Effector memory CD8-positive, alpha-beta T cell (primary cell): ENCODE measurements around the gene TMEM145.
"Not testable (repeated sequence)": the region's sequence is repeated elsewhere in the genome, so short reads cannot be mapped to it uniquely, and the experiment has no call there.

ENCODE experiments used
- ATAC-seq: fragments of 150-1000 bp; cut with Tn5 transposase; replicated peaks from 2 replicates; pipeline ENCODE4 v1.10.0; 2021; ENCODE audit warnings: mild to moderate bottlenecking, moderate library complexity
- DNase-seq, 3 experiments: peaks; one replicate each; pipeline ENCODE4 v3.0.0; 2021
- H3K27ac Mint-ChIP-seq, 2 donors: one replicate each; pipeline ENCODE4 v1.8.0; 2022; ENCODE audit warnings: mild to moderate bottlenecking in 2 of 2, mixed read lengths in 2 of 2, moderate library complexity in 2 of 2
- H3K27me3 Mint-ChIP-seq, 2 donors: one replicate each; pipeline ENCODE4 v1.8.0; 2022; ENCODE audit warnings: mixed read lengths in 2 of 2
- H3K36me3 Mint-ChIP-seq: one replicate; pipeline ENCODE4 v1.8.0; 2022; ENCODE audit warnings: mild to moderate bottlenecking, moderate library complexity, mixed read lengths; ENCODE audit not compliant: insufficient read depth
- H3K4me1 Mint-ChIP-seq, 2 donors: one replicate each; pipeline ENCODE4 v1.8.0; 2022; ENCODE audit warnings: low read depth in 2 of 2, mixed read lengths in 2 of 2
- H3K4me3 Mint-ChIP-seq, 2 donors: one replicate each; pipeline ENCODE4 v1.8.0; 2022; ENCODE audit warnings: mild to moderate bottlenecking in 2 of 2, mixed read lengths in 2 of 2, moderate library complexity in 2 of 2
- H3K9me3 Mint-ChIP-seq, 2 donors: one replicate each; pipeline ENCODE4 v1.8.0; 2022; ENCODE audit warnings: mixed read lengths in 2 of 2
- total RNA-seq, 9 experiments: gene quantifications; one replicate each; lab custom pipeline; 2026; lab: John Stamatoyannopoulos, UW

The TMEM145 gene
- 0 to 0.18 (median 0) reads per million in 9 experiments for total RNA-seq

DNA sequence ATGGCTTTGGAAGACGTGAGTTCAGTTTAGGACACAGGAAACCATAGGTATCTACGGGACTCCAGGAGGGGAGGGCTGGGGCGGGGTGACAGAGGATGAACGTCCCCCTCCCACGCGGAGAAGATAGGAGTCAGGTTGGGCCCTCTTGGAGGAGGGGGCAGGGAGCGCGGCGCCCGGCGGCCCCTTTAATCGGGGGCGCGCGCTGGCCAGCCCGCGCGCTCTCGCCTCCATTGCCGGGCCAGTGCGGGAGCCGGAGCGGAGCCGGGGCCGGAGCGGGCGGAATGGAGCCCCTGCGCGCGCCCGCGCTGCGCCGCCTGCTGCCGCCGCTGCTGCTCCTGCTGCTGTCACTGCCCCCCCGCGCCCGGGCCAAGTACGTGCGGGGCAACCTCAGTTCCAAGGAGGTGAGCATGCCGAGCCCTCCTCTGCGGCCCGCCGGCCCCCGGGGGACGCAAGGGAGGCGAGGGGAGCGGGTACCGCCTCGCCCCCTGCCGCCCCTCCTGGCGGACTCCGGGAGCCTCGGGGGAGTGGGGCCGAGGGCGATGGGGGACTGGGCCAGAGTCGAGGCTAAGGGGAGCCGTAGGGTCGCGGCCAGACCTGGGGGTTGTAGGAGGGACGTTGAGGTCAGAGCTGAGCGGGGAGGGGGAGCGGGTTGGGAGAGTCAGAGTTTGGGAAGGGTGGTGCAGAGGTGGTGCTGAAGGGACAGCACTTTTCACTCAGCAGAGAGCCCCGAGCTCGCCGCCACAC lies at the start of gene TMEM145:
Gene TMEM145 (plus strand): TSS at position 214 of the 744 bp plus-strand sequence. CDS start 68 bp downstream, at position 282.
- peaks cover 21 to 27% of the 10 kb centered on the region in 2 donors for H3K4me1 Mint-ChIP-seq
- H3K4me3 Mint-ChIP-seq: peak within 1 kb of the TSS; percentile 72 to 76
- DNase-seq (no peak), ATAC-seq (peak; percentile 81)
- H3K27me3 Mint-ChIP-seq: peaks cover 36 to 52% of the 10 kb centered on the region in 2 donors
- H3K36me3 Mint-ChIP-seq: no peaks in the 10 kb centered on the region
- H3K9me3 Mint-ChIP-seq: no peaks in the 10 kb centered on the region
- peak within 1 kb of the TSS in 1 of 2 donors; percentile 60 for H3K27ac Mint-ChIP-seq

DNA sequence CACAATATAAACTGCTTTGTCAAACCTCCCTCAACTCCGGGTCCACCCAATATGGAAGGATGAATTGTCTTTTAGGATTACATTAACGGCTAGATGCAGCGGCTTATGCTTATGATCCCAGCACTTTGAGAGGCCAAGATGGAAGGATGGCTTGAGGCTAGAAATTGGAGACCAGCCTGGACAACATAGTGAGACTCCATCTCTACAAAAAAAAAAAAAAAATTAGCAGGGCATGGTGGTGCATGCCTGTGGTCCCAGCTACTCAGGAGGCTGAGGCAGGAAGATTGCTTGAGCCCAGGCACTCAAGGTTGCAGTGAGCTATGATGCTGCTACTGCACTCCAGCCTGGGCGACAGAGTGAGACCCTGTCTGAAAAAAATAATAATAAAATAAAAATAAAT lies 47.0 kb upstream of the TMEM145 start:
- Mint-ChIP-seq H3K4me1 (peaks cover 9 to 23% of the 10 kb centered on the region in 2 donors), H3K36me3 (peaks cover 10% of the 10 kb centered on the region)
- ATAC-seq, H3K9me3 Mint-ChIP-seq, H3K4me3 Mint-ChIP-seq, H3K27me3 Mint-ChIP-seq, H3K27ac Mint-ChIP-seq, DNase-seq: not testable (repeated sequence)

DNA sequence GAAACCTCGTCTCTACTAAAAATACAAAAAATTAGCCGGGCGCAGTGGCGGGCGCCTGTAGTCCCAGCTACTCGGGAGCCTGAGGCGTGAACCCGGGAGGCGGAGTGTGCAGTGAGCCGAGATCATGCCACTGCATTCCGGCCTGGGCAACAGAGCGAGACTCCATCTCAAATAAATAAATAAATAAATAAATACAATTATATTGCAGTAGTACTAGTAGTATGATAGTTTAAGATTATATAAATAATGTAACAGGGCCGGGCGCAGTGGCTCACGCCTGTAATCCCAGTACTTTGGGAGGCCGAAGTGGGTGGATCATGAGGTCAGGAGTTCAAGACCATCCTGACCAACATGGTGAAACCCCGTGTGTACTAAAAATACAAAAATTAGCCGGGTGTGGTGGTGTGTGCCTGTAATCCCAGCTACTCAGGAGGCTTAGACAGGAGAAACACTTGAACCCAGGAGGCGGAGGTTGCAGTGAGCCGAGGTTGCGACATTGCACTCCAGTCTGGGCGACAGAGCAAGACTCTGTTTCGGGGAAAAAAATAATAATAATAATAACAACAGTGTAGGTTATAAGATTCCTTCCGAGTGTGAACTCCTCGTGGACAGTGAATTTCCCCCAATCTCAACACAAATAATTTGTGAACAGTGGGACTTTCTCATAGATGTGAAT lies 46.0 kb upstream of the TMEM145 start:
- H3K4me3 Mint-ChIP-seq: not testable (repeated sequence)

DNA sequence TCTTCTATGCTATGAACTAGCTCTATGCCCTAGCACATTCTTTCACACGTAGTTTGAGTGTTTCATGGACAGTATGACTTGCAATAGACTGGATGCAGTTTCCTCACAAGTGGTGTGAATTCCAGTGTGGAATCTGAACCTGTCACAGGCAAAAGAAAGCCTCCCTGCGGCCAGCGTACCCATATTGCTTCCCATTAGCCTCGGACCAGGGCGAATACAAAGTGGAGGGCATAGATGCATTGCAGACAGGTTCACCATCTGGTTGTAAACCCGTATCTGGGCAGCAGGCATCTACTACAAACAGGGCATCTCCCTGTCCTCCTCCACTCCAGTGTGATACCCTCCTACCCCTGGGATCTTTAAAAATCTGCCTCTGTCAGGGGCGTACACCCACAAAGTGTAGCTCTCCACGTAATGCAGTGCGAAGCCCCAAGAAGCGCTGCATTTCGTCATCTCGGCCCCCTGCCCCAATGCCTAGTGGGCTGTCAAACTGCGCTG lies 45.4 kb upstream of the TMEM145 start:
- Mint-ChIP-seq H3K4me1 (peaks cover 14 to 29% of the 10 kb centered on the region in 2 donors), H3K9me3 (no peaks in the 10 kb centered on the region), H3K27me3 (no peaks in the 10 kb centered on the region), H3K27ac (no peak overlapping the region), H3K4me3 (no peak overlapping the region), H3K36me3 (peaks cover 20% of the 10 kb centered on the region)
- ATAC-seq: no peak
- DNase-seq: no peak

More for the DNA sequence above, 46.0 kb upstream of the TMEM145 start:
- peaks cover 14 to 29% of the 10 kb centered on the region in 2 donors for H3K4me1 Mint-ChIP-seq
- not testable (repeated sequence) for ATAC-seq, H3K9me3 Mint-ChIP-seq, H3K27me3 Mint-ChIP-seq, DNase-seq, H3K27ac Mint-ChIP-seq
- peaks cover 15% of the 10 kb centered on the region for H3K36me3 Mint-ChIP-seq

DNA sequence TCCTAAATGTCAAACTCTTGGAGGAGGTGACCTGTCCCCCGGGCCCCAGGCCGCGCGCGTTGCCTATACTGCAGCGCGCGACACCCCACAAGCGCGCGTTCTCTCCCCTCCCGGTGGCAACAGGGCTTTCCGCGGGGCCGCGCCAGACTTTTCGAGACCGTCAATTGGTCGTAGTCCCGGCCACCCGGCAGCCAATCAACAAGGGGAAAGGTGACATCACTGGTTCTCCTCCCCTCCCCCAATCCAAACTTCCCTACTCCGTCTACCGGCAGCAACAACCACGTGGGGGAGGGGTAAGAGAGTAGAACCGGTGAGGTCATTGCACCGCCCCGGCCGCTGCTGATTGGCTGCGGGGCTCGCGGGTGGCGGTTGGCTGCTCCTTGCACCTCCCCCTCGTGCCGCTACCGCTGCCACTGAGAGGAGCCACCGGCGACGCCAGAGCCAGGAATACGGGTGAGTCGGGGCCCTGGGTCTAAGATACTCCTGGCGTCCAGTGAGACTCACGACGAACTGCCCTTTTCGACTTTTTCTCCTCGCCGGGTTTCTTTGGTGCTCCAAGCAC lies 44.9 kb upstream of the TMEM145 start:
- peaks cover 21% of the 10 kb centered on the region for H3K36me3 Mint-ChIP-seq
- H3K4me3 Mint-ChIP-seq: no peak overlapping the region
- H3K9me3 Mint-ChIP-seq: no peaks in the 10 kb centered on the region
- ATAC-seq: peak; percentile 58
- no peaks in the 10 kb centered on the region for H3K27me3 Mint-ChIP-seq
- peaks cover 14 to 29% of the 10 kb centered on the region in 2 donors for H3K4me1 Mint-ChIP-seq
- H3K27ac Mint-ChIP-seq: no peak overlapping the region
- DNase-seq: peak in 2 of 3 experiments; percentile 98 to 99

DNA sequence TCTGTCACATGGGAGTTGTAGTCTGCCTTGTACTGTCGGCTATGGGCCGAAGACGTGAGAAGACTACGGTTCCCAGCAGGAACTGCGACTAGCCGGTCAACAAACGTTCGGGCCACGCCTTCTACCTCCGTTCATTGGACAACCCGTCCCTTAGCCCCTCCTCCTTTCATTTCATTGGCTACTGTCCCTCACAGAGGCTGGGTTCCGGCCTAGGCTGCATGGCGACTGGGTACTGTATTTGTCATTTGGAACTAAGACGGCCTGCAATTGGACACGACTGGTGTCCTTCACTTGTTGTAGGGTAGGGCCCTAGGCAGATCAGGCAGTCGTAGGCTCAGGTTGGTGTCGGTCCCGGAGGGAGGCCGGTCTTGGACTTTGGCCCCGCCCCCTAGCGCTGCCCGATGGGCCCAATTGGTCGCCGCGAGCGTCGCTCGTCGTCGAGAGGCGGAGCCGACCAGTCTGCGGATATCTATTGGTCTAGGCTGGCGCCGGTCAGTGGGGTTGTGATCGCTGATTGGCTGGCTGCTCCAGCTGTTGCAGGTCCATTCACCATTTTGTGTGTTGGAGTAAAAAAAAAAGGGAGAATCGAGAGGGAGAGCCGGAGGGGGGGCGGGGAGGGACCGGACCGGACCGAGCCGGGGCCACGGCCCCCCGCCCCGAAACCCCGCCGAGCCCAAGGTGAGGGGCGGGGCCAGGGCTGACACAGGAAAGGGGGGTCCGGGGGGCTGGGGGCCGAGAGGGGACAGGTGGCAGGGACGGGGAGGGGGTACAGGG lies 44.2 kb upstream of the TMEM145 start, which contains the start of gene CIC:
Gene CIC (plus strand): TSS at position 549 of the 774 bp plus-strand sequence. CDS start 2,532 bp downstream, outside the sequence.
- Mint-ChIP-seq H3K27me3 (no peaks in the 10 kb centered on the region), H3K4me1 (peaks cover 14 to 29% of the 10 kb centered on the region in 2 donors), H3K9me3 (no peaks in the 10 kb centered on the region), H3K4me3 (no peak within 1 kb of the TSS), H3K27ac (no peak within 1 kb of the TSS), H3K36me3 (peaks cover 24% of the 10 kb centered on the region)
- ATAC-seq: peak; percentile 75
- DNase-seq: peak; percentile 98 to 99 (median 98)

DNA sequence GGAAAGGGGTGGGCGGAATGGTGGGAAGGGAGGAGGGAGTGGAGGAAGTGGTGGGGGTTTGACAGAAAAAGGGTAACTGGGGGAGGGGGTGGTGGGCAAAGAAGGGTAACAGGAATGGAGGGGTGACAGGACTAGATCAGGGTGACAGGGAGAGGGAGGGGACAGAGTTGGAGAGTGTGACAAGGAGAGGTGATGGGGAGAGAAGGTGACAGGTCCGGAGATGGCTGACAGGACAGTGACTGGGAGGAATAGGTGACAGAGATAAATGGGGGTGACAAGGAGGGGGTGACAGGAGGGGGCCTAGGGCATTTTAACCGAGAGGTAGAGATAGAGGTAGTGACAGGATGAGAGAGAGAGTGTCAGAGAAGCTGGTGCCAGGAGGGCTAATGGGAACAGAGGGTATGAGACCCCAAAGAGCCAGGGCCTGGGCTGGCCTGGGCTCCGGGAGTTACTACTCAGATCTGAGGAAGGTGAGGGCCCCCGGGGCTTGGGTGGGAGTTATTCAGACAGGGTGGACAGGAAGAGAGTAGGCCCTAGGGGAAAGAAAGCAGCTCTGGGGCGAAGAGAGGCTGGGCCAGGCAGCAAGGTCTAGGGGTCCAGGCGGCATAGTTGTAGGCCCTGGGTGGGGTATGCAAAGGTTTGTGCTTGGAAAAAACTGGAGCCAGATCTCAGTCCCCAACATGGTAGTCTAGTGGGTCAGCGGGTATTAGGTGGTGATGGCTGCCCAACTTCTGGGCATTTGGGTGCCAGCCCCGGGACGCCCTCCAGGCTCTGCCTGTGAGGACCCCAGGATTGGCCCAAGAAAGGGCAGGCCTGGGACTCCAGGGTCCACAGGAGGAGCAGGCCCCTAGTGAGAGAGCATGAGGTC lies 43.4 kb upstream of the TMEM145 start:
- peaks cover 29% of the 10 kb centered on the region for H3K36me3 Mint-ChIP-seq
- DNase-seq: no peak
- no peak for ATAC-seq
- H3K27me3 Mint-ChIP-seq: no peaks in the 10 kb centered on the region
- no peak overlapping the region for H3K4me3 Mint-ChIP-seq
- H3K4me1 Mint-ChIP-seq: peaks cover 19 to 29% of the 10 kb centered on the region in 2 donors
- no peaks in the 10 kb centered on the region for H3K9me3 Mint-ChIP-seq
- H3K27ac Mint-ChIP-seq: no peak overlapping the region

DNA sequence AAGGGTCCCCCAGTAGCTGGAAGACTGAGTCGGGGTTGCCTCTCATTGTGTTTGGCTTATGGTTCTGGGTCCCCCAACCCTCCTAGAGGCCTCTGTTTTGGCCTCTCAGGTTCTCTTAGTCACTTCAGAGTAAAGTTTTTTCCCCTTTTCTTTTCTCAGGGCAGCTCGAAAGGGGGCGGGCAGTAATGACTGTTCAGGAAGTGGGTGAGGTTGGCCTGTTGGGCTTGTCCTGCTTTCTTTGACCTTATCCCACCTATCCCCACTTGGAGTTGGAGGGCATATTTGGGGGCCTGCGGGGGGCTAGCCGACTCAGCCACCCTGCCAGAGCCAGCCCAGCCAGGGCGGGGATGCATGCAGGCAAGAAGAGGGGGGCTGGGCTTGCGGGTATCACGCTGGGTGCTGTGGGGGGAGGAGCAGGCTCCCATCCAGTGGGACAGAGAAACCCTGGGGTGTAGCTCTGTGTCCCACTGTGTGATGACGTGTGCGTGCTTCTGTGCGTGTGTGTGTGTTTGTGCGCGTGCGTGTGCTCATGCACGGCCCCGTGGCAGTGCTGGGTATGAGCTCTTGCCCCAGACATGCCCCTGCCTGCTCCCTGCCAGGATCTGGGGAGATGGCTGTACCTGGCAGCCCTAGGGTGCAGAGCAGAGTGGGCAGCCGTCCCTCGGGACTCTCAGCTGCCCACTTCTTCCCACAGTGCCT lies 42.6 kb upstream of the TMEM145 start:
- H3K4me3 Mint-ChIP-seq: no peak overlapping the region
- peak; percentile 68 to 73 (median 73) for DNase-seq
- H3K9me3 Mint-ChIP-seq: no peaks in the 10 kb centered on the region
- peaks cover 32% of the 10 kb centered on the region for H3K36me3 Mint-ChIP-seq
- peaks cover 26 to 34% of the 10 kb centered on the region in 2 donors for H3K4me1 Mint-ChIP-seq
- peak; percentile 23 for ATAC-seq
- H3K27me3 Mint-ChIP-seq: no peaks in the 10 kb centered on the region
- H3K27ac Mint-ChIP-seq: no peak overlapping the region

DNA sequence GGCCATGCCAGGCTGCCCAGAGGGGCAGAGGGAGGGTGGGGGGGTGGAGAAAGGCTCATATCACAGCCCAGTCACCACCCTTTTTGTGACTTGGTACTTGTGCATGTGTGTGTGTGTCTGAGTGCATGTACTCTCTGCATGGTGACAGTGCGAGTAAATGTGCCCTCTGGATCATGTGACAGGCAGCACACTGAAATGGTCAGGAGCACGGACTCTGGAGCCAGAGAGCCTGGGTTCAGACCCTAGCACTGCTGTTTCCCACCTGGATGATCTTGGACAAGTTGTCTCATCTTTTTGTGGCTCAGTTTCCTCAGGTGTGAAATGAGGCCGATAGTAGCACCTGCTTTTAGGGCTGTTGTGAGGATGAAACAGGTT lies 42.1 kb upstream of the TMEM145 start:
- DNase-seq: no peak
- Mint-ChIP-seq H3K4me1 (peaks cover 30 to 38% of the 10 kb centered on the region in 2 donors), H3K36me3 (peaks cover 34% of the 10 kb centered on the region), H3K27me3 (no peaks in the 10 kb centered on the region), H3K9me3 (no peaks in the 10 kb centered on the region), H3K4me3 (no peak overlapping the region), H3K27ac (no peak overlapping the region)
- no peak for ATAC-seq

DNA sequence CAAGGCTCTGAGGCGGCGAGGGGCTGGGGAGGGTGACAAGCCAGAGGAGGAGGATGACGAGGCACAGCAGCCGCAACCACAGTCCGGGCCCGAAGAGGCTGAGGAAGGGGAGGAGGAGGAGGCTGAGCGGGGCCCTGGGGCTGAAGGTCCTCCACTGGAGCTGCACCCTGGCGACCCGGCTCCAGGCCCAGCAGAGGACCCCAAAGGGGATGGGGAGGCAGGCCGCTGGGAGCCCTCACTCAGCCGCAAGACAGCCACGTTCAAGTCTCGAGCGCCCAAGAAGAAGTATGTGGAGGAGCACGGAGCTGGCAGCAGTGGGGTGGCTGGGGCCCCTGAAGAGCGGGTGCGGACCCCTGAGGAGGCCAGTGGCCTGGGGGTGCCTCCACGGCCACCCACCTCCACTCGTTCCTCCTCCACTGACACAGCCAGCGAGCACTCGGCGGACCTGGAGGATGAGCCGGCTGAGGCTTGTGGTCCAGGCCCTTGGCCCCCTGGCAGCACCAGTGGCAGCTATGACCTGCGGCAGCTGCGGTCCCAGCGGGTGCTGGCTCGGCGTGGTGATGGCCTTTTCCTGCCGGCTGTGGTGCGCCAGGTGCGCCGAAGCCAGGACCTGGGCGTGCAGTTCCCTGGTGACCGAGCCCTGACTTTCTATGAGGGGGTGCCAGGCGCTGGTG lies 41.1 kb upstream of the TMEM145 start:
- H3K9me3 Mint-ChIP-seq: no peaks in the 10 kb centered on the region
- DNase-seq (no peak), ATAC-seq (no peak)
- peaks cover 34 to 42% of the 10 kb centered on the region in 2 donors for H3K4me1 Mint-ChIP-seq
- no peak overlapping the region for H3K27ac Mint-ChIP-seq
- H3K36me3 Mint-ChIP-seq: peaks cover 34% of the 10 kb centered on the region
- H3K4me3 Mint-ChIP-seq: no peak overlapping the region
- H3K27me3 Mint-ChIP-seq: no peaks in the 10 kb centered on the region

DNA sequence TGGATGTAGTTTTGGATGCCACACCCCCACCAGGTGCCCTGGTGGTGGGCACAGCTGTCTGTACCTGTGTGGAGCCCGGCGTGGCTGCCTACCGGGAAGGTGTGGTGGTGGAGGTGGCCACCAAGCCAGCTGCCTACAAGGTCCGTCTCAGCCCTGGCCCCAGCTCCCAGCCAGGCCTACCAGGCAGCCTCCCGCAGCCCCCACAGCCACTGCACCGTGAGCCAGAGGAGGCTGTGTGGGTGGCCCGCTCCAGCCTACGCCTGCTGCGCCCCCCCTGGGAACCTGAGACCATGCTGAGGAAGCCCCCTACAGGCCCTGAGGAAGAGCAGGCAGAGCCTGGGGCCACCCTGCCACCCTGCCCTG lies 40.6 kb upstream of the TMEM145 start:
- DNase-seq (no peak), ATAC-seq (no peak)
- H3K4me1 Mint-ChIP-seq: peaks cover 33 to 40% of the 10 kb centered on the region in 2 donors
- H3K4me3 Mint-ChIP-seq: no peak overlapping the region
- no peaks in the 10 kb centered on the region for H3K27me3 Mint-ChIP-seq
- no peaks in the 10 kb centered on the region for H3K9me3 Mint-ChIP-seq
- no peak overlapping the region for H3K27ac Mint-ChIP-seq
- H3K36me3 Mint-ChIP-seq: peaks cover 38% of the 10 kb centered on the region
